GM18502 (cell line): Measurements from ENCODE around the gene HOXD1.

ENCODE experiments used
- ATAC-seq: cut with Tn5 transposase; IDR thresholded peaks from one replicate; pipeline ENCODE4 v1.9.1; 2021; ENCODE audit warnings: mild to moderate bottlenecking; ENCODE audit not compliant: unreplicated experiment, poor library complexity

Gene HOXD1

GRCh38 chr2:176187899-176188773 is at the start of gene HOXD1:
HOXD1 (plus strand) TSS chr2:176188668; CDS start chr2:176188802, 134 bp downstream.
- ATAC-seq: no peak

GRCh38 chr2:176138923-176139660 is 49.4 kb upstream of the HOXD1 start:
- no peak for ATAC-seq

- no peak for ATAC-seq
These were observed 48.6 kb upstream of the HOXD1 start for GRCh38 chr2:176139661-176140512.

- peak; percentile 89 for ATAC-seq
These were observed 47.8 kb upstream of the HOXD1 start for GRCh38 chr2:176140513-176141317.

GRCh38 chr2:176142281-176142680 is 46.2 kb upstream of the HOXD1 start:
- ATAC-seq: no peak

GRCh38 chr2:176145085-176145969 is 43.1 kb upstream of the HOXD1 start:
- ATAC-seq: no peak

- ATAC-seq: no peak
These were observed 42.4 kb upstream of the HOXD1 start for GRCh38 chr2:176146101-176146500.

GRCh38 chr2:176146645-176147044 is 41.8 kb upstream of the HOXD1 start:
- ATAC-seq: no peak

GRCh38 chr2:176147210-176147799 is 41.2 kb upstream of the HOXD1 start:
- ATAC-seq: no peak

GRCh38 chr2:176147800-176148496 is 40.5 kb upstream of the HOXD1 start:
- no peak for ATAC-seq

GRCh38 chr2:176148751-176149421 is 39.6 kb upstream of the HOXD1 start:
- ATAC-seq: no peak

- no peak for ATAC-seq
These were observed 39.0 kb upstream of the HOXD1 start for GRCh38 chr2:176149481-176149938.

GRCh38 chr2:176149939-176150583 is 38.4 kb upstream of the HOXD1 start:
- no peak for ATAC-seq

- ATAC-seq: no peak
These were observed 37.7 kb upstream of the HOXD1 start for GRCh38 chr2:176150584-176151441.

- no peak for ATAC-seq
These were observed 36.8 kb upstream of the HOXD1 start, which contains the start of gene HOXD4 for GRCh38 chr2:176151442-176152287. HOXD4 (plus strand) TSS chr2:176151550; CDS start chr2:176151634, 84 bp downstream.
